ENCODE measurements around the gene TLE4.

GRCh38 chr9:79565245-79565644 is 6.5 kb upstream of the TLE4 start:
- TF ChIP-seq CTCF (IDR thresholded peaks at IDR 0.05), result no peak
- TF ChIP-seq POLR2A (IDR thresholded peaks at IDR 0.05), result no peak
